Retinal pigment epithelial cell (primary cell): ENCODE results near the gene LZTFL1.

Experiments used
- DNase-seq: peaks from one replicate; pipeline ENCODE4 v3.0.0-alpha.2; 2010; ENCODE audit warnings: low read depth
- H3K4me3 ChIP-seq: 2 replicates; pipeline ENCODE4 v1.5.1; 2011; ENCODE audit warnings: mild to moderate bottlenecking, low read length, control low read depth, moderate library complexity
- TF ChIP-seq, protein P1 (sequence below): conservative IDR thresholded peaks from 2 replicates; pipeline ENCODE4 v1.5.1; 2011; ENCODE audit warnings: low read depth, low read length, control low read depth, inconsistent platforms

Gene LZTFL1

DNA sequence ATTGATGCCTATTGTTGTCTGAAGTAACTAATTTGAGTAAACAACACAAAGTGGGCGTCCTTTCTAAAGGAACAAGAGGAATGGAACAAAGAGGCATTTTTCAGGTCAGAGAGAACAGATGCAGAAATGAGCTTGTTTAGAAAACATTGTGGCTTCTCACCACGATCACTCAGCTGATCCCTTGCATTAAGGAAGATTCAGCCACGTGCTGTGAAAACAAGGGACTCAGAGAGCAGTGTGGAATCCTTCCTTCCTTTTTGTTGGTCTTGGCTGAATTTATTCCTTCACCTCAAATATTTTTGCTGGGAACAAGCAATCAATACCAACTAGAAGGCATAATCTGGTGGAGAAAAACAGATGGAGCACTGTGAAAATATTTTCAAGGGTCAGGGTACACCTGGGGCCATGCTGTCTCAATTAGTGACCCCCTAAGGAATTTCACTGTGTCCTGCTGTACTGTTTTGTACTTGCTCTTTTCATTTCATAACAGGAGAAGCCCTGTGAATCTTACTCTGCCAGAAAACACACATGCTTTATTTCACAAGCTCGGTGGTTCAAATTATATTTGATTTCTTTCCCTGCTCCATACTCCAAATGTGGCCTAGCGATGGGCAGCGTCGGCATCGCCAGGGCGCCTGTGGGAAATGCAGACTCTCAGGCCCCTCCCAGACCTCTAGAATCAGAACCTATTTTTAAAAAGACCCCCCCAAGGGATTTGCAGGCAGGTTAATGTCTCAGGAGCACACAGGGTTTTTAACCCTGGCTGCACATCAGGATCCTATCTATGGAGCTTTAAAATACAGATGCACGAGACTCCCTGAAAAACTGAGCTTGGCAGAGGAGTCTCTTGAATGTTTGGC, 34.0 kb downstream of the LZTFL1 start:
- TF ChIP-seq, protein P1, sequence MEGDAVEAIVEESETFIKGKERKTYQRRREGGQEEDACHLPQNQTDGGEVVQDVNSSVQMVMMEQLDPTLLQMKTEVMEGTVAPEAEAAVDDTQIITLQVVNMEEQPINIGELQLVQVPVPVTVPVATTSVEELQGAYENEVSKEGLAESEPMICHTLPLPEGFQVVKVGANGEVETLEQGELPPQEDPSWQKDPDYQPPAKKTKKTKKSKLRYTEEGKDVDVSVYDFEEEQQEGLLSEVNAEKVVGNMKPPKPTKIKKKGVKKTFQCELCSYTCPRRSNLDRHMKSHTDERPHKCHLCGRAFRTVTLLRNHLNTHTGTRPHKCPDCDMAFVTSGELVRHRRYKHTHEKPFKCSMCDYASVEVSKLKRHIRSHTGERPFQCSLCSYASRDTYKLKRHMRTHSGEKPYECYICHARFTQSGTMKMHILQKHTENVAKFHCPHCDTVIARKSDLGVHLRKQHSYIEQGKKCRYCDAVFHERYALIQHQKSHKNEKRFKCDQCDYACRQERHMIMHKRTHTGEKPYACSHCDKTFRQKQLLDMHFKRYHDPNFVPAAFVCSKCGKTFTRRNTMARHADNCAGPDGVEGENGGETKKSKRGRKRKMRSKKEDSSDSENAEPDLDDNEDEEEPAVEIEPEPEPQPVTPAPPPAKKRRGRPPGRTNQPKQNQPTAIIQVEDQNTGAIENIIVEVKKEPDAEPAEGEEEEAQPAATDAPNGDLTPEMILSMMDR, result no peak
- no peak for DNase-seq

DNA sequence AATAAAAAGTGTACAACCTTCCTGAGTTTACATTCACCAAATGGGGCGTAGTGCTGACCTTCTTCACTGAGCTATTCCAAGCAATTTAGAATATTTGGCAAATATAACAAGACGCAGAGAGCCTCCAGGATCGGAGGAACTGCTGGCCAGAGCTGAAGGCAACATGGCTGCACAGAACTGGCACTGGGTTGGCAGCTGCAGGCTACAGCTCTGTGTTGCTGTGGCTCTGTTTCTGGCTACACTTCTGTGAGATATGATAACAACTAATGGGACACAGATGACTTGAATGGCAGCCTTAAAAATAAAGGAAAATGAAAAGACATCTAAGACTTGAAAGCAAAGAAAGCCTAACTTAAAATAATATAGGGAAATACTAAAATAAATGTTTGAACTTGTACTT, 34.8 kb downstream of the LZTFL1 start:
- no peak for DNase-seq
- no peak overlapping the region for H3K4me3 ChIP-seq
- TF ChIP-seq, protein P1, result no peak

More for the DNA sequence above, 34.0 kb downstream of the LZTFL1 start:
- H3K4me3 ChIP-seq, result no peak overlapping the region

DNA sequence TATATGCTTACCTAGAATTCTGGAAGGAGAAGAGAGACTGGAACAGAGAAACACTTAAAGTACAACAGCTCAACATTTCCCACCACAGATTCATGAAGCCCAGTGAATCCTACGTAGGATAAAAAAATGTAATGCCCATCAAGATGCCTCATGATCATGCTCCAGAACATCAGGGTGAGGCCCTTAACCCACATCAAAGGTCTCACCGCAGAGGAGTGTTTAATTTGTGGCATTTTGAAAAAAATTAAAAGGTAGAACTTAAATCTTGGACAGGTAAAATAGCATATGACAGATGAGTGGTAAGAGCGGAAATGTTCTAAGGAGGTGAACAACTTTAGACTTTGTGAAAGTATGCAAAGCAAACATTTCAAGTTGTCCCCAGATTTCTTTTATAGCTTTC, 35.8 kb downstream of the LZTFL1 start:
- TF ChIP-seq, protein P1, result no peak
- H3K4me3 ChIP-seq, result no peak overlapping the region
- no peak for DNase-seq

DNA sequence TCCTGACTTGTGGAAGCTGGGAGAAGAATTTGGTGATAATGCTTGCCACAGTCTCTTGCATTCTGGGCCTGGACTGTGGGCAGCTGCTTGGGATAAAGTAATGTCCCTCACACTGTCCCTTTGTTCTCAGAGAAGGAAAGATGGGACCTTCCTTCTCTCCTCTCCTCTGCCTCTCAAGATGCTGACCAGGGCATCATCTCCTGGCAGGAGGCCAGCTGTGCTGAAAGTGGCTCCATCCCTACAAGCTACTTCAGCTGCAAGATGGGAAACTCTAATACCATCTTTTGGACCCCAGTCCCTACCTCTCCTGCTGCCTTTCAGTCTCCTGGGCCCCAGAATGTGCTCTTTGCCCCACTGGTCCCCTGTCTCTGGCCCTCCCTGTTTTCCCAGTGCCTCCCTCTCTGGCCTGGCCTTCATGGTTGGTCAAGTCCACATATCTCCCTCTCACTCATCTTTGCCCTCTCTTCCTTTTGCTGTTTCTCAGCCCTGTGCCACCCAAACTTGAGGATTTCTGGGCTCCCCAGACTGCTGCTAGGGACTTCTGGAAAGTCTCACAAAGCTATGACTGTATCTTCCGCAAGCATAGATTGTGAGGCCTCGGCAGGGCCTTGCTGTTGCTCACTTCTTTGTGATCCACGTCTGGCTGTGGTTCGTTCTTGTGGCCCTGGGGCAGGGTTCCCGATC, 38.5 kb downstream of the LZTFL1 start:
- TF ChIP-seq, protein P1, result no peak
- DNase-seq, result no peak
- no peak overlapping the region for H3K4me3 ChIP-seq

DNA sequence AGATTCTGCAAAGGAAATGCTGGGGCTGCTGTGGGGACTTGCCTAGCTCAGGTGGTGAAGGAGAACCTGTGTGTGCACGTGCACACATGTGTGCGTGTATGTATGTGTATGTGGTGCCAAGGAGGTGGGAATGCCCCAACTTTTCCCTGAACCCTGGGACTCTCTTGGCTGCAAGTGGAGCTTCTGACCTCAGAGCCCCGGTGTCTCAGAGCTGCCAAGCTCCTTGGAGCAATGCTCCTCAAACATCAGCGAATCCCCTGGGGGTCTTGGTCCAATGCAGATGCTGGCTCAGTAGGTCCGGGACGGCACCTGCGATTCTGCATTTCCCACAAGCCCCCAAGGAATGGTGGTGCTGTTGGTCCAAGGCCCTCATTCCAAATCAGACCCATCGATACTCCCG, 39.8 kb downstream of the LZTFL1 start:
- DNase-seq, result no peak
- TF ChIP-seq, protein P1, result no peak
- no peak overlapping the region for H3K4me3 ChIP-seq

DNA sequence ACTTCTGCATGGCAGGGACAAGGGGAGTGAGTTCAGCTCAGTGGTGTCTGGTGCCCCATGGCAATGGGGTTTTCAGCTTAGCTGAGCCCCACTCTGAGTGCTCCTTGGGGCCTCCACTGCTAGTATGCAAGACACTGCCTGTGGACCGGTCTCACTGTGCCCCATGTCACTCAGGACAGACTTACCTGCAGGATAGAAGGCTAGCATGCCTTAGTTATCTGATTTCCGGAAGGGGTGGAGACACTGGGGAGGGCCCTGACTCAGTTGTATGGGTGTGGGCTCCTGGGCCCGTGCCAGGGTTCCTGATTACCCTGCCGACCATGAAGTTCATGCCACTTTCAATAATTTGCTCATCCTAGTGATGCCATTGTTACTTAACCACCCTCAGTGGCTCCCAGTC, 41.3 kb downstream of the LZTFL1 start:
- DNase-seq, result no peak
- no peak overlapping the region for H3K4me3 ChIP-seq
- TF ChIP-seq, protein P1, result no peak
